ENCODE results near the gene AOPEP.

DNA sequence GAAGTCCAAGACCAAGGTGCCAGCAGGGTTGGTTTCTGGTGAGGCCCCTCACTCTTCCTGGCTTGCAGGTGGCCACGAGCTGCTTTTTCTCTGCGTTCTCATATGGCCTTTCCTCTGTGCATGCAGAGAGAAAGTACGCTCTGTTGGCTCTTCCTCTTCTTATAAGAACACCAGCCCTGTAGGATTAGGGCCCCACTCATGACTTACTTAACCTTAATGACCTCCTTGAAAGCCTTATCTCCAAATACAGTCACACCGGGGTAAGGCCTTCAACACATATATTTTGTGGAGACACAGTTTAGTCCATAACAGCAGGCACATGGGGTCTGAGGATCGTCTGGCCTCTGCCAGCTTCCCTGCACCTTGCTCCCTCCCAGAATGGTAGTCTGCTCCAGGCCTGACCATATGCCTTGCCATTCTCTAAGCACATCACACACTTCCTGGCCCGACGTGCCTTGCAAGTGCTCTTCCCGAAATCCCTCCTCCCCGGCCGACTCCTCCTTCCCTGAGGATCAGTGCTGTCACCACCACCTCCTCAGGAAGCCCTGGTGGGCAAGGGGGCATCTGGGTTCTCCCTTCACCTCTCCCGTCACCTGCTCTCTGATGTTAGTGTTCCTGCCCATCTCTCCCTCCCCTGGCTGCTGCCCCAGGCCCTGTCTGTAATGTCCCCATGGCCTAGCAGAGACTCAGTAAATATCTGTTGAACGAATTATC, 200.7 kb downstream of the AOPEP start:
- TF ChIP-seq POLR2A (IDR thresholded peaks at IDR 0.05; ENCODE audit: low read depth, low read length): no peak
- no peak for TF ChIP-seq TAF1 (IDR thresholded peaks at IDR 0.05; ENCODE audit: low read depth, low read length)
- no peak for TF ChIP-seq POLR2AphosphoS5 (IDR thresholded peaks at IDR 0.05; ENCODE audit: low read depth, low read length)
- no peak for TF ChIP-seq PAX5 (IDR thresholded peaks at IDR 0.05; ENCODE audit: insufficient read depth, low read length, severe bottlenecking)
- no peak for TF ChIP-seq SPI1 (IDR thresholded peaks at IDR 0.05; ENCODE audit: low read depth, low read length)

All from GM12891 (cell line).